ENCODE results near the gene HAUS6.
"Not testable (repeated sequence)": the region's sequence is repeated elsewhere in the genome, so short reads cannot be mapped to it uniquely, and the experiment has no call there.

HAUS6 gene

GRCh38 chr9:19036611-19037010, 66.1 kb downstream of the HAUS6 start:
- no peak for DNase-seq

DNA sequence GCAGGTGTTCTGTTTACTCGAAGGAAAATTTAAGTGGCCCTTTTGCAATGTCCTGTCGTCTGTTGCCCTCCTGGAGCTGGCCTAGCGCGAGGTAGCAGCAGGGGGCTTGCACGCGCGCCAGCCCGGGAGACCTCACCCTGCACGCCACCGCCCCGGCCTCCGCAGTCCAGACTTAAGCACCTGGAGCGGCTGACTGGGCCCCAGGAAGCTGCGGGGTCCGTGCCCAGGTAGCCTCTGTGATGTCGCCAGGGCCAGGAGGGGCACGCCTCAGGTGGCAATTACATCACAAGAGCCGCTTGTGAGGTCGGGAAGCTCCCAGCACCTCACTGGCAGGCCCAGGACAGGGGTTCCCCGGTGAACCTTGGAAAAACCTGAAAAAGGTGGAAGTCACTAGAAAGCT, 69.7 kb downstream of the HAUS6 start, which contains the start of gene SAXO1:
Gene SAXO1 (minus strand): TSS at position 195 of the 400 bp plus-strand sequence. CDS start 301 bp downstream, outside the sequence.
- DNase-seq = no peak

DNA sequence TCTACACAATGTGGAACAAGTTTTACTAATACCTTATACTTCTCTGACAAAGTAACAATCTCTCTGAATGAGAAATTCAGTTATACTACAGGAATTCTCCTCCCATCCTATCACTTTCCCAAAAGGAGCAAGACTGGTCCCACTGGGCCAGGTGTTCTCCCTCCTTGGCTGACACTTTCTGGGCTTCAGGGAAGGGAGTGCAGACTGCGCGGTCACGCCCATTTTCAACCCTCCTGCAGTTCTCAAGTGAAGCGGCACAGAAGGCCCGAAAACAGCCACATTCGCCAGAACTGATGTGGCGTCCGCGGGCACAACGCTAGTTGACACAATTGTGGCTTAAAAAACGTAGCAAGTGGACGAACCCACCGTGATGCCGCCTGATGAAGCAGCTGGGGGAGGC, 70.3 kb downstream of the HAUS6 start:
- DNase-seq = no peak

GRCh38 chr9:19030899-19031298, 71.8 kb downstream of the HAUS6 start:
- DNase-seq = no peak

DNA sequence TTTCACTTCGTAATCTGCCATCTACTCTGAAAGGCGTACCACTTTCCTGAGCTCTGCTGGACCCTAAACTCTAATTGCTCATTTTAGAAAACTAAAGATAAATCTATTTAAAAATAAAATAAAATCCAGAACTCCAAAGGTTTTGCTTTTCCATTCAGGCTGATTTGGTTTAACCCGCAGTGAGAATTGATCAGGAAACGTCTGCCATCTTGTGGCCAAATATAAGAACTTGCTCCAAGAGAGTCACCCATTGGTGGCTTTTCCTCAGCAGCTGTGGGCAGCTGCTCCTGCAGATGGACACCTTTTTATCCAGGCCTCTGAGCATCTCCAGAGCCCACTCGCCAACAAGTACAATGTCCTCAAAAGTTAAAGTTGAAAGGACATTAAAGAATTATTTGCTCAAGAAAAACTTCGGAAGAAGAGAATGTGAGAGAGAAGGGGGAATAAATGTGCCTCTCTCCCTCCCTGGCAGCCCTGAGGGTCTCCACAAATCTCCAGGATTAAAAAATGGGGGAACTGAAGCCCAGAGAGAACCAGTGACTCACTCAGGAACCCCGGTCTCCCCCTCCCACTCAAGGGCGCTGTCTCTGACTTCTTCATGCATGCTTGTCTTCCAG, 73.8 kb downstream of the HAUS6 start:
- DNase-seq = peak; percentile 36

DNA sequence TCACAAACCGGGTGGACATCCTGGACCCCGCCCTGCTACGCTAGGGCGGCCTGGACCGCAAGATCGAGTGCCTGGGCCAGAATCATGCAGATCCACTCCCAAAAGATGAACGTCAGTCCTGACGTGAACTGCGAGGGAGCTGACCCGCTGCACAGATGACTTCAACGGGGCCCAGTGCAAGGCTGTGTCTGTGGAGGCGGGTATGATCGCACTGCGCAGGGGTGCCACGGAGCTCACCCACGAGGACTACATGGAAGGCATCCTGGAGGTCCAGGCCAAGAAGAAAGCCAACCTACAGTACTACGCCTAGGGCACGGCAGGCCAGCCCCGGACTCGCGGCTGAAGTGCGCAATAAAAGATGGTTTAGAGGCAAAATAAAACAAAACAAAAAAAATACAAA, 74.9 kb downstream of the HAUS6 start:
- DNase-seq = no peak

DNA sequence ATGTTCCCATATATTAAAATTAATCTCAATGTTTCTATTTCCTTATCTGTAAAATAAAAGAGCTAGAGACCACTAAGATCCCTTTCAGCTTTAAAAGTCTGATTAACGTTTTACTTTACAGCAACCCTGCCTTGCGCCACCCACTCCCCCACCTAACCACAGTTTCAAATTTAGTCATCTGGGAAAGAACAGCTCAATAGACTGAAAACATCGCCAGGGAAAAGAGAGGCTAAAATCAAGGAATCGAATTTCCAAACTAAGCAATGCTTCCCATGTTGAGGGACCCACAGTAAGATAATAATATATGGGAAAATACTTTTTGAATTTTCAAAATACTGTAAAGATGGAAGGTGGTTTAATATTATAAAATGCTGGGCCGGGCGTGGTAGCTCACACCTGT, 76.3 kb downstream of the HAUS6 start:
- no peak for DNase-seq

- DNase-seq = no peak
Observed at GRCh38 chr9:19023078-19023477, 79.6 kb downstream of the HAUS6 start.

GRCh38 chr9:19022206-19022605, 80.5 kb downstream of the HAUS6 start:
- DNase-seq = no peak

GRCh38 chr9:19021649-19022048, 81.1 kb downstream of the HAUS6 start:
- DNase-seq = not testable (repeated sequence)

GRCh38 chr9:19020886-19021455, 81.7 kb downstream of the HAUS6 start:
- DNase-seq = no peak

GRCh38 chr9:19018201-19018600, 84.5 kb downstream of the HAUS6 start:
- DNase-seq = no peak

GRCh38 chr9:19009391-19009965, 93.2 kb downstream of the HAUS6 start:
- no peak for DNase-seq

Measured in stimulated activated CD8-positive, alpha-beta memory T cell treated with anti-CD3 and anti-CD28 coated beads, Interleukin-4, amount 100 ng/mL, for 48 hours (primary cell).